ENCODE results near the gene EOLA2. TPM values are rescaled to one million over a fixed set of nuclear protein-coding genes. Genes with fewer than 3 reads are reported as not detected.
A peak's percentile ranks its signal among the peaks of the same experiment; 100 is the strongest.
"Not testable (repeated sequence)": the region's sequence is repeated elsewhere in the genome, so short reads cannot be mapped to it uniquely, and the experiment has no call there.

Gene EOLA2
- total and polyA plus RNA-seq, 9 of the 15 experiments (the other 6 are each of a cell fraction or from before 2014, with no cell fraction given), result 27.7 to 61.5 (median 44.3) TPM

GRCh38 chrX:149937328-149937727, 963 bp downstream of the EOLA2 start:
- H3K9me3 ChIP-seq (replicated peaks; ENCODE audit: control insufficient read depth, insufficient read depth, low read depth, low read length); H3K27me3 ChIP-seq (ENCODE audit: control insufficient read depth in 2 of 2, insufficient read depth in 2 of 2, low read length in 2 of 2); BruUV-seq (replicated peaks); H3K9me1 ChIP-seq (ENCODE audit: control insufficient read depth, insufficient read depth, low read length); CTCF ChIA-PET (ENCODE audit: low intra/inter-chr PET ratio); FAIRE-seq; H2AFZ ChIP-seq (ENCODE audit: low read depth, low read length); ATAC-seq; DNase-seq (ENCODE audit: extremely low read depth in 1 of 4, low spot score in 3 of 4); H3K36me3 ChIP-seq (ENCODE audit: control insufficient read depth, insufficient read depth, low read length); in situ Hi-C loops (cut with MboI); H4K20me1 ChIP-seq (replicated peaks; ENCODE audit: control insufficient read depth, insufficient read depth, low read length); POLR2A ChIA-PET: not testable (repeated sequence)
- TF ChIP-seq C11orf30 (IDR thresholded peaks at IDR 0.05; ENCODE audit: low read depth), result peak; percentile 57
- TF ChIP-seq ZNF316 (IDR thresholded peaks at IDR 0.05), result peak; percentile 51; the same call in 1 of the 2 replicates
- peak; percentile 26; the same call in 1 of the 2 replicates for TF ChIP-seq MAFG (tag; conservative IDR thresholded peaks at IDR 0.05)
- Histone ChIP-seq H3K27ac (ENCODE audit: extremely low read depth, low read depth, low read length) (peak overlapping the region; percentile 96), H3K4me3 (peak overlapping the region; percentile 95), H3K4me2 (ENCODE audit: insufficient read depth, low read length) (peak overlapping the region; percentile 96), H3K4me1 (replicated peaks in 1 of 2; ENCODE audit: control insufficient read depth in 2 of 2, insufficient read depth in 2 of 2, low read length in 2 of 2) (peaks cover 0 to 15% of the 10 kb centered on the region in 2 experiments; a peak in 2 of 5 replicates), H3K9ac (ENCODE audit: insufficient read depth in 1 of 2, low read depth in 2 of 2, low read length in 2 of 2) (peak overlapping the region; percentile 96 to 97), H3K79me2 (ENCODE audit: control insufficient read depth, insufficient read depth, low read length) (peaks cover 13% of the 10 kb centered on the region)
- intact Hi-C loops (cut with micrococcal nuclease), result loop anchor here (5.0 kb wide), 1 partner anchor 40 kb away; no protein-coding TSS in a partner anchor
- WGBS (ENCODE audit: insufficient coverage, low coverage, missing lambda C conversion rate), result 4% methylated on average over 4 of the region's 5 CpGs

DNA sequence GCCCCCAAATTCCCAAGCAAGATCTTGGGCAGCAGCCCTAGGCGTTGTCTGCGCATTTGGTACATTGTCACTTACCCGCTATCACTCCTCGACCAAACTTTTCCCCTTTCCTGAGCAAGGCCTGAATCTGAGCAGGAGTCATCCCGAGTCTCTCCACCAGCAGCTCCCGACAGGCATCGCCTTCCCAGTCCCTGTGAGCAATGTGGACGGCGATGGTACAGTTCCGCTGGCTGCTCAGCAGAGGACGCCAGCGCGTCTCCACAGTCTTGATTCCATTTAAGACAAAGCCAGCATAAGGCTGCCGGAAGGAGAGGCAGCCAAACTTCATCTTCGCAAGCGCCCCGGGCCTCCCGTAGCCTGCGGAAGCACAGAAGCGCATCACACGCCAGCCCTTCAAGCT, 4.7 kb downstream of the EOLA2 start:
- H3K27ac ChIP-seq (ENCODE audit: extremely low read depth, low read depth, low read length); POLR2A ChIA-PET; H3K9me3 ChIP-seq (replicated peaks; ENCODE audit: control insufficient read depth, insufficient read depth, low read depth, low read length); H3K4me2 ChIP-seq (ENCODE audit: insufficient read depth, low read length); H4K20me1 ChIP-seq (replicated peaks; ENCODE audit: control insufficient read depth, insufficient read depth, low read length); FAIRE-seq; H3K4me3 ChIP-seq; H3K27me3 ChIP-seq (ENCODE audit: control insufficient read depth in 2 of 2, insufficient read depth in 2 of 2, low read length in 2 of 2); DNase-seq (ENCODE audit: extremely low read depth in 1 of 4, low spot score in 3 of 4); H3K9me1 ChIP-seq (ENCODE audit: control insufficient read depth, insufficient read depth, low read length); CTCF ChIA-PET (ENCODE audit: low intra/inter-chr PET ratio); ATAC-seq; in situ Hi-C loops (cut with MboI); H3K36me3 ChIP-seq (ENCODE audit: control insufficient read depth, insufficient read depth, low read length); H2AFZ ChIP-seq (ENCODE audit: low read depth, low read length); H3K4me1 ChIP-seq (replicated peaks in 1 of 2; ENCODE audit: control insufficient read depth in 2 of 2, insufficient read depth in 2 of 2, low read length in 2 of 2); H3K9ac ChIP-seq (ENCODE audit: insufficient read depth in 1 of 2, low read depth in 2 of 2, low read length in 2 of 2); BruUV-seq (replicated peaks); intact Hi-C loops (cut with micrococcal nuclease): not testable (repeated sequence)
- 89% methylated on average over 6 of the region's 21 CpGs for WGBS (ENCODE audit: insufficient coverage, low coverage, missing lambda C conversion rate)
- H3K79me2 ChIP-seq (ENCODE audit: control insufficient read depth, insufficient read depth, low read length), result peaks cover 13% of the 10 kb centered on the region

DNA sequence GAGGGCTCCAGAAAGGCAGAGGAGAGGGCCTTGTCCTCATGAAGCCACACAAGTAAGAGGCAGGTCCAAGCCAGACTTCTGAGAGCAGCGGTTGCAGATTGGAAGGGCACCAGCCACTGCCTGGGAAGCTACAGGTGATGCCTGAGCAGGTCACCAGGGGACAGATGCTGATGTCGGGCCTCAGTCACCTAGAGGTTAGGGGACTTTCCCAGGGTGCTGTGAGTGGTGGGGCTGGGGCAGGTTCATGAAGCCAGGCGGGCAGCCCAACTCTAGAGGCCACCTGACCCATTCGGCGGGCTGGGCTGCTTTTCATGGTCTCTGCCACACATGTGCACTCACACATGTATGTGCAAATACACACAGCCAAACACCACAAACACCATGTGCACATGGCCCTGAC, 5.3 kb downstream of the EOLA2 start:
- H3K79me2 ChIP-seq (ENCODE audit: control insufficient read depth, insufficient read depth, low read length); BruUV-seq (replicated peaks); DNase-seq (ENCODE audit: extremely low read depth in 1 of 4, low spot score in 3 of 4); H3K27me3 ChIP-seq (ENCODE audit: control insufficient read depth in 2 of 2, insufficient read depth in 2 of 2, low read length in 2 of 2); in situ Hi-C loops (cut with MboI); ATAC-seq; H3K4me1 ChIP-seq (replicated peaks in 1 of 2; ENCODE audit: control insufficient read depth in 2 of 2, insufficient read depth in 2 of 2, low read length in 2 of 2); H4K20me1 ChIP-seq (replicated peaks; ENCODE audit: control insufficient read depth, insufficient read depth, low read length); intact Hi-C loops (cut with micrococcal nuclease); CTCF ChIA-PET (ENCODE audit: low intra/inter-chr PET ratio); H2AFZ ChIP-seq (ENCODE audit: low read depth, low read length); H3K4me3 ChIP-seq; H3K27ac ChIP-seq (ENCODE audit: extremely low read depth, low read depth, low read length); H3K9ac ChIP-seq (ENCODE audit: insufficient read depth in 1 of 2, low read depth in 2 of 2, low read length in 2 of 2); FAIRE-seq; H3K36me3 ChIP-seq (ENCODE audit: control insufficient read depth, insufficient read depth, low read length); POLR2A ChIA-PET; H3K4me2 ChIP-seq (ENCODE audit: insufficient read depth, low read length); H3K9me3 ChIP-seq (replicated peaks; ENCODE audit: control insufficient read depth, insufficient read depth, low read depth, low read length); H3K9me1 ChIP-seq (ENCODE audit: control insufficient read depth, insufficient read depth, low read length): not testable (repeated sequence)
- no CpG with 5 or more reads among the region's 5 CpGs for WGBS (ENCODE audit: insufficient coverage, low coverage, missing lambda C conversion rate)

GRCh38 chrX:149932150-149932549, 6.1 kb downstream of the EOLA2 start:
- FAIRE-seq; DNase-seq (ENCODE audit: extremely low read depth in 1 of 4, low spot score in 3 of 4); H2AFZ ChIP-seq (ENCODE audit: low read depth, low read length); H3K4me2 ChIP-seq (ENCODE audit: insufficient read depth, low read length); H3K36me3 ChIP-seq (ENCODE audit: control insufficient read depth, insufficient read depth, low read length); H3K4me3 ChIP-seq; ATAC-seq; H3K27ac ChIP-seq (ENCODE audit: extremely low read depth, low read depth, low read length); intact Hi-C loops (cut with micrococcal nuclease); H3K4me1 ChIP-seq (replicated peaks in 1 of 2; ENCODE audit: control insufficient read depth in 2 of 2, insufficient read depth in 2 of 2, low read length in 2 of 2); H3K9me1 ChIP-seq (ENCODE audit: control insufficient read depth, insufficient read depth, low read length); in situ Hi-C loops (cut with MboI); H3K27me3 ChIP-seq (ENCODE audit: control insufficient read depth in 2 of 2, insufficient read depth in 2 of 2, low read length in 2 of 2); H4K20me1 ChIP-seq (replicated peaks; ENCODE audit: control insufficient read depth, insufficient read depth, low read length); H3K79me2 ChIP-seq (ENCODE audit: control insufficient read depth, insufficient read depth, low read length); H3K9me3 ChIP-seq (replicated peaks; ENCODE audit: control insufficient read depth, insufficient read depth, low read depth, low read length); CTCF ChIA-PET (ENCODE audit: low intra/inter-chr PET ratio); POLR2A ChIA-PET; H3K9ac ChIP-seq (ENCODE audit: insufficient read depth in 1 of 2, low read depth in 2 of 2, low read length in 2 of 2); BruUV-seq (replicated peaks): not testable (repeated sequence)
- 100% methylated on average over 2 of the region's 2 CpGs for WGBS (ENCODE audit: insufficient coverage, low coverage, missing lambda C conversion rate)

Measured in K562 (cell line).